NCI-H748 (cell line): ENCODE measurements around the gene BCAR3.

Experiments
- DNase-seq: peaks from one replicate; lab custom pipeline; 2025; ENCODE audit not compliant: unreplicated experiment; lab: John Stamatoyannopoulos, UW

The BCAR3 gene

GRCh38 chr1:93616996-93617669 lies 64.5 kb downstream of the BCAR3 start:
- peak; percentile 63 for DNase-seq

- peak; percentile 55 for DNase-seq
These were observed 65.2 kb downstream of the BCAR3 start for GRCh38 chr1:93616221-93616995.

- no peak for DNase-seq
These were observed 66.0 kb downstream of the BCAR3 start for GRCh38 chr1:93615582-93616150.

- DNase-seq: no peak
These were observed 66.6 kb downstream of the BCAR3 start for GRCh38 chr1:93614986-93615581.

GRCh38 chr1:93614541-93614940 lies 67.1 kb downstream of the BCAR3 start:
- peak; percentile 20 for DNase-seq

GRCh38 chr1:93613898-93614297 lies 67.7 kb downstream of the BCAR3 start:
- no peak for DNase-seq

- DNase-seq: no peak
These were observed 69.1 kb downstream of the BCAR3 start for GRCh38 chr1:93612510-93612909.

GRCh38 chr1:93611668-93612067 lies 70.0 kb downstream of the BCAR3 start:
- no peak for DNase-seq

GRCh38 chr1:93609536-93609935 lies 72.1 kb downstream of the BCAR3 start:
- DNase-seq: no peak

GRCh38 chr1:93608187-93609109 lies 73.2 kb downstream of the BCAR3 start:
- DNase-seq: no peak

- no peak for DNase-seq
These were observed 73.8 kb downstream of the BCAR3 start for GRCh38 chr1:93607814-93608186.

GRCh38 chr1:93605812-93606512 lies 75.7 kb downstream of the BCAR3 start:
- DNase-seq: no peak

- no peak for DNase-seq
These were observed 76.5 kb downstream of the BCAR3 start for GRCh38 chr1:93605026-93605568.

GRCh38 chr1:93604411-93604810 lies 77.2 kb downstream of the BCAR3 start:
- no peak for DNase-seq

GRCh38 chr1:93603601-93604000 lies 78.0 kb downstream of the BCAR3 start:
- DNase-seq: no peak

GRCh38 chr1:93603106-93603505 lies 78.5 kb downstream of the BCAR3 start:
- DNase-seq: no peak

GRCh38 chr1:93602101-93602500 lies 79.5 kb downstream of the BCAR3 start:
- DNase-seq: no peak

- DNase-seq: no peak
These were observed 80.0 kb downstream of the BCAR3 start for GRCh38 chr1:93601686-93602085.

GRCh38 chr1:93600663-93601062 lies 81.0 kb downstream of the BCAR3 start:
- DNase-seq: no peak

- no peak for DNase-seq
These were observed 82.2 kb downstream of the BCAR3 start for GRCh38 chr1:93599479-93599878.
